Gastrocnemius medialis (tissue), 4 donors: ENCODE measurements around the gene TMCC1.

Experiments used
- CTCF ChIP-seq, 5 experiments: fragments of 450-650 bp in 3 of 5; fragments of 200-600 bp in 2 of 5; sonication (generic) in 2 of 5; IDR thresholded peaks in 4 of 5; conservative IDR thresholded peaks in 1 of 5; 1 replicate in 4 of 5; 2 replicates in 1 of 5; pipeline ENCODE4 v1.5.1; 2016 to 2019; ENCODE audit warnings: antibody characterized with exemption in 5 of 5, mild to moderate bottlenecking in 3 of 5, moderate library complexity in 3 of 5
- POLR2A ChIP-seq, 2 donors: fragments of 450-650 bp; IDR thresholded peaks; one replicate each; pipeline ENCODE4 v1.6.1; 2017; ENCODE audit warnings: antibody characterized with exemption in 2 of 2, mild to moderate bottlenecking in 2 of 2, moderate library complexity in 2 of 2

GRCh38 chr3:129661766-129662165 is 231.7 kb downstream of the TMCC1 start:
- TF ChIP-seq CTCF (IDR thresholded peaks at IDR 0.05 in 4 of 5, conservative IDR thresholded peaks at IDR 0.05 in 1 of 5) (no peak), POLR2A (IDR thresholded peaks at IDR 0.05) (no peak)
